Duodenal mucosa (tissue), 2 donors: ENCODE data around the gene ANKS1B.

Experiments used
- H3K27ac ChIP-seq: one replicate; pipeline ENCODE4 v1.7.0; 2013; ENCODE audit warnings: low read depth, low read length
- H3K27me3 ChIP-seq, 2 donors: one replicate each; pipeline ENCODE4 v1.7.0; 2013; ENCODE audit warnings: low read length in 2 of 2, control low read depth in 1 of 2; ENCODE audit not compliant: insufficient read depth in 2 of 2, control insufficient read depth in 1 of 2
- H3K36me3 ChIP-seq, 2 donors: one replicate each; pipeline ENCODE4 v1.7.0; 2013; ENCODE audit warnings: low read length in 2 of 2, control low read depth in 1 of 2; ENCODE audit not compliant: insufficient read depth in 2 of 2, control insufficient read depth in 1 of 2
- H3K4me1 ChIP-seq, 2 donors: one replicate each; pipeline ENCODE4 v1.7.0; 2013; ENCODE audit warnings: low read length in 2 of 2, control low read depth in 1 of 2; ENCODE audit not compliant: insufficient read depth in 2 of 2, control insufficient read depth in 1 of 2
- H3K4me3 ChIP-seq, 2 donors: one replicate each; pipeline ENCODE4 v1.7.0; 2013; ENCODE audit warnings: low read length in 2 of 2, low read depth in 1 of 2
- H3K9ac ChIP-seq, 2 donors: one replicate each; pipeline ENCODE4 v1.7.0; 2013; ENCODE audit warnings: low read length in 2 of 2, low read depth in 1 of 2
- H3K9me3 ChIP-seq, 2 donors: one replicate each; pipeline ENCODE4 v1.7.0; 2013; ENCODE audit warnings: low read length in 2 of 2, control low read depth in 1 of 2; ENCODE audit not compliant: control insufficient read depth in 1 of 2

The ANKS1B gene

DNA sequence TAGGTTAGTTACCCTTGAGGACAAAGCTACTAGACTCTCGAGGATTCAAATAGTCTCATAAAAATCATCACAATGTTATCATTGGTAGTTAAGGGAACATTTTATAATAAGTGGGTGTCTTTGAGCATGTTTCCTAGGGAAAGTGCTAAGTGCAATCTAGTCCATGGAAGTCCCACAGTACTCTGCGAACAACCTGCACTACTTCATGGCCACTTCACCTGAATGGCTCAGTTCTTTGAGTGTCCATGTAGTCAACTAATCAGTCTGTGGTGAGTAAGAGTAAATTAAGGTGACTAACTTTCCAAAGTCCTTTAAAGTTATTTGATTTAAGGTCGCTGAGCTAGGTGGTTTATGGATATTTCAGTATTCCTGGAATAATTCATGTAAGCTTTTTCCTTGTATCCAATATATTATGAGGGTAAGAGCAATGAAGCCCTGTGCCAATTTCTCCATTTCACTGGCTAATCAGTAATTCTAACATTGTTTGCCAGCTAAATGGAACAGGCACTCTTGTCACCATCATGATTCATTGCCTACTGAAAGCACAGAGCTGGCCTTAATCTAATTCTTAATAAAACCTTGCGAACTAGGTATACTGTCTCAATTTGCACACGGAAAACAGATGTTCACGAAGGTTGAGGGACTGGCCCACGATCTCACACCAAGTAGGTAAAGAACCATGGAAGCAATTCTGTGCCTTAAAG, 844.6 kb downstream of the ANKS1B start:
- no peaks in the 10 kb centered on the region for H3K9me3 ChIP-seq
- no peak overlapping the region for H3K27ac ChIP-seq
- H3K36me3 ChIP-seq = no peaks in the 10 kb centered on the region
- H3K4me3 ChIP-seq = no peak overlapping the region
- no peaks in the 10 kb centered on the region for H3K27me3 ChIP-seq
- H3K9ac ChIP-seq = no peak overlapping the region
- H3K4me1 ChIP-seq = no peaks in the 10 kb centered on the region

DNA sequence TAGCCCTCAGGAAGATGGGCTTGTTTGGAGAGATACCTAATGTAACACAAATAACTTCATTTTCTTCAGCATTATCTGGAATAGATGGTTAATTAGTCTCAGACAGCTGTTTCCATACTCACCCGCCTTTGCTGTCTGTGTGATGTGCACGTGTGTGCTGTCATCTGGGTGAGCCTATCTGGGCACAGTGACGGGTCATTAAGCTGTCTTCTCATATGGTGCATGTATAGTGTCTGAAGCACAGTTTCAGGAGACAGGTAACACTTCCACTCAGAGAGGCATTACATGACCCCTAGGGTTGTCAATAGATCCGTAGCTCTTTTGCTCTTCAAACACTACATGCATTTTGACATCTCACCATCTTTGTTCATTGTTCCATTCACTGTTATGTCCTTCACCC, 846.3 kb downstream of the ANKS1B start:
- Histone ChIP-seq H3K9ac (no peak overlapping the region), H3K27me3 (no peaks in the 10 kb centered on the region), H3K27ac (no peak overlapping the region), H3K9me3 (no peaks in the 10 kb centered on the region), H3K4me1 (no peaks in the 10 kb centered on the region), H3K4me3 (no peak overlapping the region), H3K36me3 (no peaks in the 10 kb centered on the region)

DNA sequence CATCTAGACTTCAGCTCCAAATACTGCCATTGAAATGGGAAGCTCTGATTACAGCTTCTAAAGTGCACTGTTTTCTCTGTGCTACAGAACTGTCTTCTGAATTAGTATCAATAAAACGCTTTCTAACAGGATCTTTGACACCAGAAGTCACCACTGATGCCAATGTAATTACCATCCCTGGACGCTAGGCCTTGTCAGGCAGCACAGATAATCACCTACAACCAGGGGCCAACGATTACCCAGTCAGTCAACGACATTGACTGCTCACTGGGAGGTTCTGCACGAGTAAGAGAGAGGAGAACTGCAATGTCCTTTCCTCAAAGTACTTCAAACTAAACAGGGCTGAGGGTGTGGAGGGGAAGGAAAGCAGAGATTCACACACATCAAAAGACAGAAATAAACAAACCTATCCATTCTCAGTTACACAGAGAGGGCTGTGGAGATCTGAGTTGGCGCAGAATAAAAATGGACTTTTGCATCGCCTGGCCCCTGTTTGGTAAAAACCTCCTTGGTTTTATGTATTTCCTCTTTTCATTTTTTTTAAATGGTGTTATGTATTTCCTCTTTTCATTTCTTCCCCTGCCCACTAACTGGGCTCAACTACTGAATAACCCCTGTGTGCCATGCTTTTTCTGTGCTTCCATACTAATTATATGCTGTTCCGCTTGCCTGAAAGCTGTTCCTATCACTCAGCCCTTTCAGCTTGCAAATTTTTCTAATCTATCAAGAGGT, 847.4 kb downstream of the ANKS1B start:
- H3K36me3 ChIP-seq = no peaks in the 10 kb centered on the region
- H3K27ac ChIP-seq = no peak overlapping the region
- H3K9me3 ChIP-seq = no peaks in the 10 kb centered on the region
- H3K9ac ChIP-seq = no peak overlapping the region
- no peak overlapping the region for H3K4me3 ChIP-seq
- no peaks in the 10 kb centered on the region for H3K27me3 ChIP-seq
- no peaks in the 10 kb centered on the region for H3K4me1 ChIP-seq

DNA sequence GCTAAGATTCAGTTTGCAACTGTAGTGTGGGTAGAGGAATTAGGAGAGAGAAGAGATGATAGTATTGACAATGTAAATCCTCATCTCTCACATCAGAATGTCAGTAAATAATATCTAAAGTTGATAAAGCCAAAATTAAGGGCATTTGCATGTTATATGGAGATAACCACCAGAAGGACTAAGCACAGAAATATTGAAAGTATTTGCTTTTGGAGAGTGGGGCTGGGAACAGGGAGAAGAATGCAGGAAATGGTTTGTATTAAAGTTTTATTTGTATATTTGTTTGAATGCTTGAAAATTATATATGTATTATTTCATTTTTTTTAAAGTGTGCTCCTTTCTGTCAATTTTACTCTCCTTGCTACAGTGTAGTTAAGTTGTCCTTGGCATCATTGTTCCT, 848.2 kb downstream of the ANKS1B start:
- H3K27ac ChIP-seq = no peak overlapping the region
- no peak overlapping the region for H3K4me3 ChIP-seq
- H3K36me3 ChIP-seq = no peaks in the 10 kb centered on the region

DNA sequence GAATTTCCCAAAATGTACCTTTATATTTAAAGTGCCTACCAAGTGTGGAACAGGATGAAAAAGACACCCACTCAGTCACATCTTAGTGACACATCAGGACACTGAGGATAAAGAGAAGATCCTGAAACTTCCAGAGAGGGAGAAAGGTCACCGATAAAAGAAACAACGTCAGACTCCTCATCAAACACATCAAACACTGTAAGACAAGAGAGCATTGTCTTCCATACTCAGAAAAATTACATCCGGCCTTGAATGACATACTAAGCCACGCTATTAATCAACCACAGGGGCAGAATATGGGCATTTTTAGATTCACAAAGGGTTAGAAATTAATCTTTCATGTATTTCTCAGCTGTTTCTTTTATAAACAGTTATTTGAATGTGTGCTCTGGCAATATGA, 849.4 kb downstream of the ANKS1B start:
- Histone ChIP-seq H3K27ac (no peak overlapping the region), H3K9me3 (no peaks in the 10 kb centered on the region), H3K4me1 (no peaks in the 10 kb centered on the region)

More for the DNA sequence above, 848.2 kb downstream of the ANKS1B start:
- no peaks in the 10 kb centered on the region for H3K4me1 ChIP-seq
- no peaks in the 10 kb centered on the region for H3K9me3 ChIP-seq
- no peaks in the 10 kb centered on the region for H3K27me3 ChIP-seq
- H3K9ac ChIP-seq = no peak overlapping the region

DNA sequence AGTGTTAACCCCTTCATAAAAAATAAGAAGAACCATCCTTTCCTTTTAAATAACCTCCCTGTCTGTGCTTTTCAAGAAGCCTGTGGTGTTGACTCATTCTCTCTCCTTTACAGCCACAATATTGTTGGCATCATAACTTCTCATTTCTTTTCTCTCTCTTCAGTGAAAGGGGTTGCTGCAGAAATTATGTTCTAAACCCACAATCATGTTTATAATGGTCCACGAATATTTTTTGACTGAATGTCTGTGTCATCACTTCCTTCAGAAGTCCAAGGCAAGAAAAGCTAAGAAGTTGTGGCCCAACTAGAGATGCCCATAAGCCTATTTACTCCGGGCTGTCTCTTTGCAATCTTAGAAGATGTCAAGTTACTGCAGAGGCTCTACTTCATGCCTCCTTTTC, 851.3 kb downstream of the ANKS1B start:
- no peaks in the 10 kb centered on the region for H3K4me1 ChIP-seq
- no peak overlapping the region for H3K27ac ChIP-seq
- H3K27me3 ChIP-seq = no peaks in the 10 kb centered on the region
- no peaks in the 10 kb centered on the region for H3K36me3 ChIP-seq
- H3K9ac ChIP-seq = no peak overlapping the region
- no peaks in the 10 kb centered on the region for H3K9me3 ChIP-seq
- H3K4me3 ChIP-seq = no peak overlapping the region

More for the DNA sequence above, 849.4 kb downstream of the ANKS1B start:
- Histone ChIP-seq H3K4me3 (no peak overlapping the region), H3K27me3 (no peaks in the 10 kb centered on the region), H3K36me3 (no peaks in the 10 kb centered on the region), H3K9ac (no peak overlapping the region)

DNA sequence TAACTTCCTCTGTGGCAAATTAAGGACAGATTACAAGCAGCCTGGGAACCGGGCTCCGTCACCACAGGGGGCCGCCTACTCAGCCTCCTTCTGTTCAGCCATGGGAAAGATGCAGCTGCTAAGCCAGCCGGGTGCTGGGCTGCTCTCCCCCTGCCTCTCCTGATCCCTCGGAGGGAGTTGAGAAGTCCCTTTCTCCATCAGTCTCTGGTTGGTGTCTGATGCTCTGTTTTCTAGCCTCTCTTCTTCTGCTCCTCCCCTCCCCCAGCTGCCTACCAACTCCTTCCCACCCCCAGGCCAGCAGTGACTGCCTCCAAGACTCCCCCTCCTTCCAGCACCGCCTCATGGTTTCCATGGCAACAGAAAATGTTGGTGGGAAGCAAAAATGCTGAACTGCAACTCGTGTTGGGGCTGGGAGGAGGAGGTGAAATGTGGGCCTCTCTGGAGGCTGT, 853.0 kb downstream of the ANKS1B start:
- H3K27me3 ChIP-seq = no peaks in the 10 kb centered on the region
- no peak overlapping the region for H3K27ac ChIP-seq
- H3K9ac ChIP-seq = no peak overlapping the region
- H3K36me3 ChIP-seq = no peaks in the 10 kb centered on the region
- H3K4me1 ChIP-seq = no peaks in the 10 kb centered on the region
- H3K4me3 ChIP-seq = no peak overlapping the region
- H3K9me3 ChIP-seq = no peaks in the 10 kb centered on the region

DNA sequence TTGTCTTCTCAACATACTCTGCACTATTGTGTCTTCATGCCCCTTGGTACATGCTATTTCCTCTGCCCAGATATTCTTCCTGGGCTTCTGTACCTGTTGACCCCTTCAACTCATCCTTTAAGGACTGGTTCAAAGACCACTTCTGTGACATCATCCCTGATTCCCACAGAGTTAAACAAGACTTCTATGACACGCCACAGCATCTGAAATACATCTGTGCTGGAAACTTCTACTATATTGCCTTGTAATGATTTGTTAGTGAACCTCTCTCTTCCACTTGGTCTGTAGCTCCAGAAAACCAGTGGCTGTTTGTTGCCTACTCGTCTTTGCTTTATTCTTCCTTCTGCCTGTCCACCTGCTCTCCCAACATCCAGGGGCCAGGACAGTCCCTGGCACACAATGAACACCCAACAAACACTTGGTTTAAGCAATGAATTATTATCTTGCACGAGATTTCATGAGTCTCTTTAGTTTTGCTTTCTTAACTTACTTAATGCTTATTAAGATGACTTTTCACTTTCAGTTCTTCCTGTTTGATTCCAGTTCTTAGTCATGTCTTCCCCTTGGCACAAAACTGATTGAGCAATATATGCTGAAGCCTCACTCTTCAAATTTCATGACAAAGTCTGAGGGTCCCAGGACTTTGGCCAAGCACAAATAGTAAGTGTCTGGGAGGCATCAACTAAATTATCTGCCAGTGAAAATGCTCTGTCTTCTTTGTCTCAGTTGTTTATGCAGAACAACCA, 853.8 kb downstream of the ANKS1B start:
- Histone ChIP-seq H3K4me1 (no peaks in the 10 kb centered on the region), H3K27ac (no peak overlapping the region), H3K9ac (no peak overlapping the region), H3K36me3 (no peaks in the 10 kb centered on the region), H3K27me3 (no peaks in the 10 kb centered on the region), H3K9me3 (no peaks in the 10 kb centered on the region), H3K4me3 (no peak overlapping the region)

DNA sequence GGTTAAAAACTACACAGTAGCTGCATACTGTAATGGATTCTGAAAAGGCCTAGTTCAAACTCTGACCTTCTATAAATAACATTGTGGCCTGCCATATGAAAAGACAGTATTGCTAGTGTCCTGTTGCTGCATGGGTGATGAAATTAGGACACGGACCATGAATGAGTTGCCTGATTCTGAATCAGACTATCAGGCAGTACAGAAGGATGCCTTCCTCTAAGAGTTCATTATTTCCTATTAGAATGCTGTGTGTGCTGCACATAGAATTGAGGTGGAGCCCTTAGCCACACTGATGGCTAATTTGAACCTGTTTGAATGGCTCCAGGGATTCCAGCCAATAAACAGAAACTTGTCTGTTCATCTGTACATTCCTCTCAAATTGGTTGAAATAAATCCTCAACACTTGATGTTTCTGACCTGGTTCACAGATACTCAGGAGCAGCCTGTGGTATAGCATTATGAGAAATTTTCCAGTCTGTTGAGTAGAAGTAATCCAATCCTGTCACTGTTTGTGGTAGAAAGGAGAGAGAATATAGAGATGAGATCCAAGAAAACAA, 856.4 kb downstream of the ANKS1B start:
- H3K9me3 ChIP-seq = no peaks in the 10 kb centered on the region
- H3K4me3 ChIP-seq = no peak overlapping the region
- H3K36me3 ChIP-seq = no peaks in the 10 kb centered on the region
- no peak overlapping the region for H3K27ac ChIP-seq
- H3K4me1 ChIP-seq = no peaks in the 10 kb centered on the region
- H3K27me3 ChIP-seq = no peaks in the 10 kb centered on the region
- no peak overlapping the region for H3K9ac ChIP-seq

DNA sequence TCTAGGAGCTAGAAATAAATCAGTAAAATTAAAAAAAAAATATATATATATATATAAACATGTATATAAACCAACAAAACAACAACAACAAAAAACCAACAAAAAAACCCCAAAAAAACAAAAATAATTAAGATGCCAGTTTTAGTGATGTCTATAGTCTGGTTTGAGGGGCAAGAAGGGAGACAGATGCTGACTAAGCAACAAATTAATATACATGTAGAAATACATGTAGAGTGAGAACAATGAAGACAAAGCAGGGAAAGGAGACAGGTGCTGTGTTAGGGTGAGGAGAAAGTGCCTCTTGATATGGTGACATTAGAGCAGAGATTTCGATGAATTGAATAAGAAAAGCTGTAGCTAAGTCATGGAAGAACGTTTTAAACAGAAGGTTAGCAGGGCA, 861.8 kb downstream of the ANKS1B start:
- no peaks in the 10 kb centered on the region for H3K36me3 ChIP-seq
- H3K9ac ChIP-seq = no peak overlapping the region
- no peaks in the 10 kb centered on the region for H3K9me3 ChIP-seq
- H3K4me1 ChIP-seq = no peaks in the 10 kb centered on the region
- H3K27ac ChIP-seq = no peak overlapping the region
- no peaks in the 10 kb centered on the region for H3K27me3 ChIP-seq
- no peak overlapping the region for H3K4me3 ChIP-seq
